HUES6 (cell line): ENCODE measurements around the gene TPO.

Experiments
- H3K27ac ChIP-seq: 2 replicates; pipeline ENCODE4 v1.7.0; 2013; ENCODE audit warnings: low read depth, mild to moderate bottlenecking, low read length, inconsistent platforms
- H3K27me3 ChIP-seq: 2 replicates; pipeline ENCODE4 v1.6.1; 2013; ENCODE audit warnings: low read length; ENCODE audit not compliant: control insufficient read depth, insufficient read depth
- H3K36me3 ChIP-seq: 2 replicates; pipeline ENCODE4 v1.6.1; 2013; ENCODE audit warnings: low read length; ENCODE audit not compliant: control insufficient read depth, insufficient read depth
- H3K4me1 ChIP-seq: 2 replicates; pipeline ENCODE4 v1.6.1; 2013; ENCODE audit warnings: low read length; ENCODE audit not compliant: control insufficient read depth, insufficient read depth
- H3K4me3 ChIP-seq: 2 replicates; pipeline ENCODE4 v1.5.1; 2013; ENCODE audit warnings: low read depth, low read length
- H3K9ac ChIP-seq: one replicate; pipeline ENCODE4 v1.6.1; 2013; ENCODE audit warnings: mild to moderate bottlenecking, low read length
- H3K9me3 ChIP-seq: 2 replicates; pipeline ENCODE4 v1.6.1; 2013; ENCODE audit warnings: low read depth, low read length; ENCODE audit not compliant: control insufficient read depth, insufficient read depth

TPO gene

GRCh38 chr2:1528273-1529064 is 115.2 kb downstream of the TPO start:
- Histone ChIP-seq H3K36me3 (no peaks in the 10 kb centered on the region), H3K9me3 (no peaks in the 10 kb centered on the region), H3K4me1 (no peaks in the 10 kb centered on the region), H3K27me3 (peaks cover 36% of the 10 kb centered on the region; the same call in 1 of the 2 replicates), H3K4me3 (no peak overlapping the region), H3K27ac (no peak overlapping the region), H3K9ac (no peak overlapping the region)

DNA sequence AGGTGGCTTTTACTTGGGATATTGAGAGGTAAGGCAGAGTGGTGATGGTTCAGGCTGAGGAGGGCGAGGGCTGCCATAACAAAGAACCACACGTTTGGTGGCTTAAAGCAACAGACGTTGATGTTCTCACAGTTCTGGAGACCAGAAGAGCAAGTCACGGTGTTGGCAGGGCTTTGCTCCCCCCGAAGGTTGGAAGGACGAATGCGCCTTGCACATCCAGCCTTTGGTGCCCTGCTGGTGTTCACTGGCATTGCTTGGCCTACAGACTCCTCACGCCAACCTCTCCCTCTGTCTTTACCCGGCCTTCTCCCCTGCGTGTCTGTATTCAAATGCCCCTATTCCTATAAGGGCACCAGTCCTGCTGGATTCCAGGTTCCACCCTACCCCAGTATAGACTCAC is 125.4 kb downstream of the TPO start:
- no peak overlapping the region for H3K9ac ChIP-seq

GRCh38 chr2:1539441-1539840 is 126.2 kb downstream of the TPO start:
- H3K4me3 ChIP-seq = no peak overlapping the region
- H3K36me3 ChIP-seq = no peaks in the 10 kb centered on the region
- peaks cover 2% of the 10 kb centered on the region; the same call in 1 of the 2 replicates for H3K27me3 ChIP-seq
- H3K27ac ChIP-seq = no peak overlapping the region
- no peaks in the 10 kb centered on the region for H3K9me3 ChIP-seq
- no peaks in the 10 kb centered on the region for H3K4me1 ChIP-seq
- no peak overlapping the region for H3K9ac ChIP-seq

More for the DNA sequence above, 125.4 kb downstream of the TPO start:
- Histone ChIP-seq H3K36me3 (no peaks in the 10 kb centered on the region), H3K9me3 (no peaks in the 10 kb centered on the region), H3K27me3 (peaks cover 3% of the 10 kb centered on the region; the same call in 1 of the 2 replicates), H3K4me3 (no peak overlapping the region), H3K4me1 (no peaks in the 10 kb centered on the region), H3K27ac (no peak overlapping the region)

GRCh38 chr2:1539973-1540372 is 126.7 kb downstream of the TPO start:
- Histone ChIP-seq H3K9ac (no peak overlapping the region), H3K27me3 (no peaks in the 10 kb centered on the region), H3K36me3 (no peaks in the 10 kb centered on the region), H3K27ac (no peak overlapping the region), H3K4me1 (no peaks in the 10 kb centered on the region), H3K9me3 (no peaks in the 10 kb centered on the region), H3K4me3 (no peak overlapping the region)

DNA sequence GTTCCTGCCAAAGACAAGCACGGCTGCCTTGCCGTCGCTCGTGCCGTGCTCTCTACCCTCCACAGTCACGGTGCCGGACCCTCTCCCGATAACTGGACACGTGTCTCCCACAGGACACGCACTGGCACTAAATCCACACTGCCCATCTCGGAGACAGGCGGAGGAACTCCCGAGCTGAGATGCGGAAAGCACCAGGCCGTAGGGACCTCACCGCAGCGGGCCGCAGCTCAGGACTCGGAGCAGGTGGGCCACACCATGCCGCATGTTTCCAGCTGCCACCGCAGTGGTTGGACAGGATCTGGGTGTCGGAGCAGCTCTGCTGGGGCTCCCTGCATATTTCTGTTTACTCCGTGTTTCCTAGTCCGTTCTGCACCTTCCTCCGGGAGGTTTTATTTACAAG is 127.2 kb downstream of the TPO start:
- H3K9ac ChIP-seq = no peak overlapping the region
- H3K4me1 ChIP-seq = no peaks in the 10 kb centered on the region
- H3K36me3 ChIP-seq = no peaks in the 10 kb centered on the region
- no peak overlapping the region for H3K27ac ChIP-seq
- H3K9me3 ChIP-seq = no peaks in the 10 kb centered on the region
- H3K27me3 ChIP-seq = no peaks in the 10 kb centered on the region
- H3K4me3 ChIP-seq = no peak overlapping the region

DNA sequence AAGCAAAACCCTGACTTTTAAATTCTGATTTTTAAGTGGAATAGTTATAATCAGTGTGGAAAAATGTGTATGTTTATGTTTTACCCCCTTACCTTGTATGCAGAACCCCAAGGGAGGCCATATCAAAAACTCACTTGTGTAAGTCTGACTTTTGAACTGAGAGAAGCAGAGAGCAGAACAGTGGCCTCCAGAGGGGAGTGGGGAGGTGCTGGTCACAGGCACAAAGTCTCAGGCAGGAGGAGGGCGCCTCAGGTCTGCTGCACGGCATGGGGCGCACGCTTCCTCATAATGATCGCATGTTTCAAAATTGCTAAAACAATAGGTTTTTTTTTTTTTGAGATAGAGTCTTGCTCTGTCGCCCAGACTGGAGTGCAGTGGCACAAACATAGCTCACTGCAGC is 127.8 kb downstream of the TPO start:
- no peaks in the 10 kb centered on the region for H3K4me1 ChIP-seq

DNA sequence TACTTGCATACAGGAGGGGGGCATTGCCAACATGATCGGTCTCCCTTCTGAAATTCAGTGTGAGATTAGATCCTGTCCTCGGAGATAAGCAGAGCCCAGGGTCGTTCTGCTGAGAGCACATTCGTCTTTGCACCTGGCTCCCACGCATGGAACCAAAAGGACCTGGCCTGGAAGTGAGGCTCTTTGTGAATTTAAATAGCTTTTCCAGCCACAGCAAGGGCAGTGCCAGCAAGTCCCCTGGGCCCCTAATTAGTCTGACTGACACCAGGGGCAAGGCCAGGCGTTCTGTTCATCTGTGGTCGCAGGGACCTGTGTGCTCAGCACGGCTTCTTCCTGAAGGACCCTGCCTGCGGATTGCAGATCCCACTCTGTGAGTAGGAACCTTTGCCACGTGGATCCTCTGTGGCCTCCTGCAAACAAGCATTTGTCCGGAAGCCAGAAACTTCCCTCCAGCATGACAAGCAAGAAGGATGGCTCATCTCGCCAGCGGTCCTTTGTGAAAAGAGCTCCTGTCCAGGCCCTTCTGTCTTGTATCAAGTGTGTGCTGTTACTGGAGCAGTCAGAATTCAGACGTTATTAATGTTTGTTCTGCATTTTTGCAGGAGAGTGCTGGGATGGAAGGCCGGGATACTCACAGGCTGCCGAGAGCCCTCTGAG is 128.7 kb downstream of the TPO start:
- Histone ChIP-seq H3K27me3 (no peaks in the 10 kb centered on the region), H3K4me3 (no peak overlapping the region), H3K36me3 (no peaks in the 10 kb centered on the region), H3K9me3 (no peaks in the 10 kb centered on the region), H3K4me1 (no peaks in the 10 kb centered on the region), H3K27ac (no peak overlapping the region), H3K9ac (no peak overlapping the region)

More for the DNA sequence above, 127.8 kb downstream of the TPO start:
- Histone ChIP-seq H3K4me3 (no peak overlapping the region), H3K27me3 (no peaks in the 10 kb centered on the region), H3K9ac (no peak overlapping the region), H3K9me3 (no peaks in the 10 kb centered on the region), H3K36me3 (no peaks in the 10 kb centered on the region), H3K27ac (no peak overlapping the region)

DNA sequence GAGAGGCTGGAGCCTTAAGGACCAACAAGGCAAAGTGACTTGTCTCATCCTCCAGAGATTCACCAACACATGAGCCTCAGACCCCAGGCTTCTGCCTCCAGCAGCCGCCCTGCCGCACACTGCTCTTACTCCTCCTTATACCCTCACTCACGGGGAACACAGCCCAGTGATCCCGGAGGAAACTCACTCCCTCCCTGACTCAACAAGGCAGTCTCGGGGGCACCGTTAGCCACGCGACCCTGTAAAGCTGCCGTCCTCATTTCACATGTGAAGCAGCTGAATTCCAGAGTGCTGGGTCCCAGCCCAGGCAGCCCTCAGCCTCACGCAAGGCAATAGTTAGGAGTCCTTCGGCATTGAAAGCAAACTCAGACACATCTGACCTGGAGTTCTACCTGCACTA is 129.7 kb downstream of the TPO start:
- no peaks in the 10 kb centered on the region for H3K36me3 ChIP-seq
- no peak overlapping the region for H3K4me3 ChIP-seq
- H3K4me1 ChIP-seq = no peaks in the 10 kb centered on the region
- no peaks in the 10 kb centered on the region for H3K9me3 ChIP-seq
- H3K27me3 ChIP-seq = no peaks in the 10 kb centered on the region
- H3K9ac ChIP-seq = no peak overlapping the region
- no peak overlapping the region for H3K27ac ChIP-seq

GRCh38 chr2:1543776-1544477 is 130.7 kb downstream of the TPO start:
- no peaks in the 10 kb centered on the region for H3K4me1 ChIP-seq
- H3K9me3 ChIP-seq = no peaks in the 10 kb centered on the region
- no peaks in the 10 kb centered on the region for H3K36me3 ChIP-seq
- no peak overlapping the region for H3K4me3 ChIP-seq
- H3K27ac ChIP-seq = no peak overlapping the region
- no peak overlapping the region for H3K9ac ChIP-seq
- no peaks in the 10 kb centered on the region for H3K27me3 ChIP-seq

DNA sequence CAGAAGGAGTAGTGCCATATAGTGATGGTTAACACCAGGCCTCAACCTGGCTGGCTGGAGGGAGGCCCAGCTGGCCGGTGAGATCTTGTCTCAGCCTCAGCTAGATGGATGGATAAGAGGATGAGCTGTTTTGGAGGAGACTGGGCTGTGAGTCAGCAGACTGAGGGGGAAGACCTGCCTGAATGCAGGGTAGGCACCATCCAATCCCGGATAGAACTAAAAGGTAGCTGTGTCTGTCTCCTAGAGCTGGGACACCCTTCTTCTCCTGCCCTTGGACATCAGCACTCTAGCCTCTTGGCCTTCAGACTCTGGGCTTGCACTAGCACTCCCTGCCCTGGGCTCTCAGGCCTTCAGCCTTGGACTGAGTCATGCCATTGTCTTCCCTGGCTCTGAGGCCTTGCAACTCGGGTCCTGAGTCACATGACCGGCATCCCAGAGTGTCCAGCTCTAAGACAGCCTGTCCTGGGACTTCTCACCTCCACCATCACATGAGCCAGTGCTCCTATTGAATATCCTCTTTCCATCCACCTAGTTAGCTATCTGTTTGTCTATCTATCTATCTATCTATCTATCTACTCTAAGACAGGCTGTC is 131.3 kb downstream of the TPO start:
- Histone ChIP-seq H3K27me3 (0 out of 2 replicates have a peak, but pooled peaks cover under 1% of the 10 kb centered on the region), H3K9ac (no peak overlapping the region), H3K4me3 (no peak overlapping the region)

More for the DNA sequence above, 131.3 kb downstream of the TPO start:
- no peak overlapping the region for H3K27ac ChIP-seq
- no peaks in the 10 kb centered on the region for H3K36me3 ChIP-seq
- no peaks in the 10 kb centered on the region for H3K4me1 ChIP-seq
- no peaks in the 10 kb centered on the region for H3K9me3 ChIP-seq
